HG03442 (cell line): ENCODE results near the gene MTRR.

Source experiments
- ATAC-seq: cut with Tn5 transposase; IDR thresholded peaks from one replicate; pipeline ENCODE4 v1.9.1; 2021; ENCODE audit warnings: mild to moderate bottlenecking, moderate library complexity; ENCODE audit not compliant: unreplicated experiment

The MTRR gene

GRCh38 chr5:7856855-7857254, 12.1 kb upstream of the MTRR start:
- peak; percentile 44 for ATAC-seq

DNA sequence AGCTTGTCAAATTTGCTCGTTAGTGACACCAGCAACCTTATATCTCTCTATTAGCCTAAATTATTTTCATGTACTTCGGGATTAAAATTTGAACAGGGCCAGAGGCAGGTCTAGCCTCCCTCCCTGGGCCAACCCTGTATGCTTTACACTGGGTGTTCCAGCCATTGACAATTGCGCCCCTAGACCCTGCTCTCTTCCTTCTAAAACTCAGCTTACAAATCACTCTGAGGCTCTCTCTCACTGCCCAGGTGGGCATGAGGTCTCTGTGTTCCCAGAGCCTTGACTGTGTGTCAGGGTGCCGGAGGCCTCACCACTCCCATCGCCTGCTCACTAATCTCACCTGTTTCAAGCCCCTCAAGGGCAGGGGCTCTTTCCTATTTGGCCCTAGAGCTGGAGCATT, 11.6 kb upstream of the MTRR start:
- ATAC-seq: no peak

GRCh38 chr5:7857926-7858632, 10.9 kb upstream of the MTRR start:
- no peak for ATAC-seq

DNA sequence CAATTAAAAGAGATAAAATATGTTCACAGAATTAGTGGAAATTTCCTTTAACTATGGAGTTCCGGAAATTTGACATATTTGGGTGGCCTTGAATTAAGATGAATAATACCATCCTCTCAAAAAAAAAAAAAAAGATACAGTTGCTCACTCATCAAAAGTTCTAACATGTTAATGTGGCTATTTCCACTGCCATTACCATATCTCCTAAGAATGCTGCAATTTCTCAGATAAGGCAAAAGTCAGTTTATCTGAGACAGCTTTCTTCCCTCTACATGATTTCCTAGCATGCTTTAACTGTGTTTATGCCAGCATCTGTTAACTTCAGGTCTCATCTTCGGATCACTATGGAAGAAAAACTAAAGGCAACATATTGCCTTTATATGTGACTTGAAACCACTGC, 2.8 kb upstream of the MTRR start:
- ATAC-seq: no peak

GRCh38 chr5:7867260-7867659, 1.7 kb upstream of the MTRR start:
- no peak for ATAC-seq

GRCh38 chr5:7868427-7868772, 548 bp upstream of the MTRR start:
- no peak for ATAC-seq

DNA sequence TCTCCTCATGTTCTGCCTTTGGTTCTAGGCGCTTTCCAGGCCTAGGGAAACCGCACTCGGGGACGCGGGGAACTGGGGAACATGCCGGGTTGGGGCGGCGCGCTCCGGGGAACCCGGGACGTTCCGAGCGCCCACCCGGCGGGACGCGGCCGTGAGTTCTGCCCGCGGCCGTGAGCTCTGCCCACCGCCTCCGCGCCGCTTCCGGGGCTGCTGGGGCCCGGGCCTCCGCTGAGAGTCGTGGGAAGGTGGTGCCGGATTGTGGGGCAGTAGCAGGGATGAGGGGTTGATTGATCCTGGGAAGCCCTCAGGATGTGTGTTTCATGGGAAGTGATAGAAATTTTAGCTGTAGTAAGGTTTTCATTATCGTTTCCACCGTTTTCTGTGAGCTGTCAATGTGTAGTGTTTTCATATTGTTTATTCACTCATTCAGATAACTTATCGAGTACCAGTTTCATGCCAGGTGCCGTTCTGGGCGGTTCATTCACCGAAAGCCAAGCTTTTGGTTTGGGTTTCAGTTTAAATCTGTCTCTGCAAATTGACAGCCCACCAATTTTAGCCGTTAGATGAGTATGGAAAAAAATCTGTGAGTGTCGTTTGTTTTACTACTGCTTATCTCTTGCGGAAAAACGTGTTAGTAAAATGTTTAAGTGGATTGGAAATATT, 657 bp downstream of the MTRR start:
- ATAC-seq: peak; percentile 17

DNA sequence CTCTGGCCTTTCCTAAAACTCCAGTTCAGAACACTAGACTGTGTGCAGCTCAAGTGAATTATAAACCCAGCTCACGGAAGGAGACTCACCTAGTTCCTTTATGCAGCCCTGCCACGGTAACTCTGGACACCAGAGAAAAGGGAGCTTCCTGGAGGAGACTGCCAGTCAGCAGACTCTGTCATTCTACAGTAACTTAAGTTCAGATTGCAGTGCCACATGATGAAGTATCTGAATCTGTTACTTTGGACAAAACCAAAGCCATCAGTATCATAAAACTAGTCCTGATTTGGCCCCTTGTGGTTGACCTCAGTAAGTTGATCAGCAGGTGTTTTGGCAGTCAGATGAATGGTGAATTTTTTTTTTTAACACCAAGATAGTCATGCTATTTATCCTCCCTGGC, 2.7 kb downstream of the MTRR start:
- ATAC-seq: peak; percentile 23

DNA sequence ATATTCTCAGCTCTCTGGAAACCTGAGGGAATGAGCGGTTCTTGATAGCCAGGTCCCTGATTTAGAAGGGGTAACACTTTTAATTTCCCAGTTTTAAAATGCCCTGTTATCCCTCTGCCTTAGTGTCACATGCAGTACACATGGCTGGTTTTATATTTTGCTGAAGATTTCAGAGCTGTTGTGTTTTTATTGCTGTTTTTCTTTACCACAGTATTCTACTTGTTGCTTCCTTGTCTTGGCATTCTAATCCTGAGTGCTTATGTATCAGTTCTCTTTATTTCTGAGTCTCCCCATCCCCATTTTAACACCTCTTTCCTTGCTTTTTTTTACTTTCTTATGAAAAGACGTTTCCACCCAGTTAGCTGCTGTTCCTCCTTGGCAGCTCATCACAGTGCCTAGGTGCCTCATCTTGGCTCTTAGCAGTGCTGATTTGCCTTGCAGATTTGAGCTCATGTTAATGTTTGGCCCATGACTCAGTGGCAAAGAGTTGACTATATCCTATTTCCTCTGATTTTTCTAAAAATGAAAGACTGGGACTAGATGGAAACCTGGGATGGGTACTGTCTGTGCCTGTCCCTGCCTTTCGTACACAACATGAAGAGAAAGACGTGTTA, 3.7 kb downstream of the MTRR start:
- ATAC-seq: no peak

DNA sequence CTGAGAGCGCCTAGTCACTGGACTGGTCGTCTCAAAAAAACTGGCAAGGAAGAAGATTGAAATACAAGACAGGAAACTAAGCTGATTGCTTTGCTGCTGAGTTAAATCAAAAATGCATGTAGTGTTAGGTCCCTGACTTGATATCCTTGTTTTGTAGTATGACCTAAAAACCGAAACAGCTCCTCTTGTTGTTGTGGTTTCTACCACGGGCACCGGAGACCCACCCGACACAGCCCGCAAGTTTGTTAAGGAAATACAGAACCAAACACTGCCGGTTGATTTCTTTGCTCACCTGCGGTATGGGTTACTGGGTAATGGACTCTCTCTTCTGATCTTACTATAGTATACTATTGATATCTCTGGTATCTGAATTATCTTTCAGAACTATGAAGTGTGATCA, 4.3 kb downstream of the MTRR start:
- ATAC-seq: no peak

DNA sequence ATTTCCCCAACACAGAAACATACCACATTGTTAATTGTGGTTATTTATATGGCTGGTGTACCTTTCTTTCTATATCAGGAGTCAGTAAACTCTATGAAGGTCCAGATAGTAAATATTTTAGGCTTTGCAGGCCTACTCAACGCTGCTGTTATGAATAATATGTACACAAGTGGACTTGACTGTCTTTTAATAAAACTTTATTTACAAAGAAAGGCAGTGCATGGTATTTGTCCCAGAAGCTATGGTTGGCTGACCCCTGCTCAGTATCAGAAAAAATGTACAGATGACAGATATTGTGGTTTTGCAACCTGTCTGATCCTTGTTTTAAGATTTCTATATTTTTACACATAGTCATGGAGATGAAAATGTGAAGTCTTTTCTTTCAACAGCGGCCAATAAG, 5.7 kb downstream of the MTRR start:
- ATAC-seq: no peak

DNA sequence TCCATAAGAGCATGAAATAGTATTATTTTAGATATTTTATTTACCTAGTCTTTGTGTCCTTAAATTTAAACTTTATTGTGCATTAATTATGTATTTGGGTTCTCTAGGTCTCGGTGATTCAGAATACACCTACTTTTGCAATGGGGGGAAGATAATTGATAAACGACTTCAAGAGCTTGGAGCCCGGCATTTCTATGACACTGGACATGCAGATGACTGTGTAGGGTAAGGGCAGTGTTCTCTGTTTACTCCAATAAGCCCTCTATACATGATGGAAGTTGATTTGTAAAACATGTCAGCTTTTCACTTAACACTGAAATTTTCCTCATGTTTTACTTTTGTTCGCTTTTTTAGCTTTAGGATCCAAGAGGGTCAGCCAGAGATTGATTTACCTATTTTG, 6.2 kb downstream of the MTRR start:
- ATAC-seq: no peak

DNA sequence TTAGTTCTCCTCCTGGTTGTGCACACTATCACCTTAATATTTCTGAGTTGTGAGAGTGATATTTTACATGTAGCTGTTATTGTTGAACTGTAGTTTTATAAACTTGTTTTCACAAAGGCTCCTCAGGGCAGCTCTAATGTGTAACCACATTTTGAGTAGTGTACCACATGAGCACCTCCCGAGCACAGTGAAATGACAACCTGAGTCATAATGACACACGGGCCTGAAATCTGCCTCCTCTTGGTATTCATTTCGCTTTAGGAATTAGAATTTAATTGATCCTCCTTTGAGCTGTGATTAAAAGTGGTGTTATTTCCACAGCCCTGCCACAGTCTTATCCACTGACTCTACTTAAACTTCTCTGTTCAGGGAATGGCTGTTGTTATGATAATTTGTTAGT, 7.9 kb downstream of the MTRR start:
- ATAC-seq: peak; percentile 69

GRCh38 chr5:7877851-7878250, 8.9 kb downstream of the MTRR start:
- no peak for ATAC-seq

DNA sequence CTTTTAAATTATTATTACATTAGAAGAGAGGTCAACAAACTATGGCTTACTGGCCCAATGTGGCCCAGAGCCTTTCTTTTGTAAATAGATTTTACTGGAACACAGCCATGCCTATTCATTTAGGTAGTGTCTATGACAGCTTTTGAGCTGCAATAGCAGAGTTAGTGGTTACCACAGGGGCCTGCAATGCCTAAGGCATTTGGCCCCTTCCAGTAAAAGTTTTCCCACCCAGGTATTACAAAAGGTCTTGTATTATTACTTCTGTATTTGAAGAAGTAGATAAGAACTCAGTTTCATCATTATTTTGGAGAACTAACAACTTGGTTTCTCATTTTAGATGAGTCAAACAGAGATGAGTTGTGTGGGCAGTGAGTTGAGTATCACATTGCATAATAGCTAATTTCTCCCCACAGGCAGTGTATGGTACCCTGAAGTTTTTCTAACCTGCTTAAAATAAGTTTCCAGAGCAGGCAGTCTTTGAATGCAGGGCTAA, 9.5 kb downstream of the MTRR start:
- peak; percentile 93 for ATAC-seq

GRCh38 chr5:7881091-7881490, 12.1 kb downstream of the MTRR start:
- no peak for ATAC-seq

DNA sequence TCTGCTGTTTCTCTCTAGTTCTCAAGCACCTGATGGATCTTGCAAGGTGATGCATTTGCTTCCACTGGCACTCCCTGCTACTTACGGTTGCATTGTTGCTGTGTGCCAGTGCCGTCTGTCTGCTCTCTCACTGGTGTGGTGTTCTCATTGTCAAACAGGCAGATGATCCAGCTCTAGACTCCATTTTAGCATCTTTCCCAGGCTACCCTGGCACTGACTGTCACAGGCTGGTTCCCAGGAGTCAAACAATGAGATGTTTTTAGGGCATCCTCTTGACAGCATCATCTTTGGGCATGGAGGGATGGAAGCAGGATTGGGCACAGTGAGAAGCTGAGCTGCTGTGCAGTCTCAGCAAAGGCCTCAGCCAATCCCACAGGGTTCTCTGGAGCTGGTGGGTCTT, 12.9 kb downstream of the MTRR start:
- no peak for ATAC-seq

- no peak for ATAC-seq
Measured at GRCh38 chr5:7882926-7883325, 14.0 kb downstream of the MTRR start.

DNA sequence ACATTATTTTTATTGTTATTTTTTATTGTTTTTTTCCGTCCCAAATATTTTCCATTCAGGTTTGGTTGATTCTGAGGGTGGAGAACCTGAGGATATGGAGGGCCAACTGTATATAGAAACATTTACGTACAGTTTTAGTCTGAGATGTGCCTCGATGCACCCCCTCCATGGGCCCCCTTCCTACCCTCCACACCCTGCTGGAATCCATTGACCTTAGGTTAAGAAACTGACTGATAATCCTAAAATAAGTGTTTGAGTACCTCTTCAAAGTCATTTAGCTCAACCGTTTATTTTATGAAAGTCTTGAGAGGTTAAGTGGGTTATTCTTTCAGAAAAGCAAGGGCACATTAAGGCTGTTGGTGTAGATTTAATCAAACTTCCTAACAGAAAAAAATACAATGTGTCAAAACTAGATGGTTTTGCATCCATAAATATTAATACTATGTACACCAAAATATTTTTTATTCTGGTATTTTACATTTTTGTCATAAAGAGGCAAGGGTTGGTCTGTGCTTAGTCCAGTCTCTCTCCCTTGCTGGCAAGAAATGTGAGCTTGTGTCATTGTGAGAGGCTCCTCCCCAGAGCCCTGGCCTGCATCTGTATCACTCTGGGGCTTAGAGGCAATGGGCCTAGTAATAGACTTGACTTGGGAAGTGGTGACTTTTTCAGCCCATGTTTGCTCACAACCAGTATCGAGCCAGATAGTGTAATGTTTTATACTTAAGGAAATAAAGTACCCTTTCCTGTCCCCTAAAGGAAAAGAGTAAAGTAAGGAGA, 15.7 kb downstream of the MTRR start:
- no peak for ATAC-seq

DNA sequence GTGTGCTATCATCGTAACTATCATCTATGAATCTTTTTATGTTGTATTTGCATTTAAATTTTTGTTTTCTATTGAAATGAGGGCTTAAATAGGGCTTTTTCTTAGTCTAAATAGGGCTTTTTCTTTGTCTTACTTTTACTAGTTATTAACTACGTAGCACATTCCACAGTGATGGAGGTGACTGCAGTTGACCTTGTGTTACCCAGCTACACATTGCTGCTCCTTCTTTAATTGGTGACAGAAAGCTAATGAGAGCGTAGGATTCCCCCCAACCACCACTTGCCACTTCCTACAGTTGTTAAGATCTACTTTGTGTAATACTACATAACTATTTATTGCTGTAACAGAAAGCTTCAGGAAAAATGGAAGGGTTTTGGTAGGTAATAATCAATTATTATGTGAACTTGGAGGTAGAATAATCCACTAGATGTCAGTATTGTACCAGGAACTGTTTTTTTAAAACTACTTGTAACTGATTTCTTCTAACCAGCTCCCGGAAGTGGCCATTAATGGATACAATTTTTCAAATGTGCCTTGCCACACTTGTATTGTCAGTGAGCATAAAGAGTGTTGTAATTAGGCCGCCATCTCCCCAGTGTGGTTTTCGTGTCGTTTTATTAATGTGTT, 18.0 kb downstream of the MTRR start:
- ATAC-seq: no peak

DNA sequence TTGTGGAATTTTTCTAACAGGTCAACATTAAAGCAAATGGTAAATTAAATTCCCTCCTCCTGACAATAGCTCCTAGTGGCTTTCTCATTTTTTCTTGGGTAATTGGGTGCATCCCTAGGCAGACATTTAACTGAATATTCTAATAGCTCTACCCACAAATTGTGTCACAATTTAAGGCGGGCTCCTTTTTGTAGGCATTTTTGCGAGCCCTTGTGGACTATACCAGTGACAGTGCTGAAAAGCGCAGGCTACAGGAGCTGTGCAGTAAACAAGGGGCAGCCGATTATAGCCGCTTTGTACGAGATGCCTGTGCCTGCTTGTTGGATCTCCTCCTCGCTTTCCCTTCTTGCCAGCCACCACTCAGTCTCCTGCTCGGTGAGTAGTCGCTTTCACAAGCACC, 20.0 kb downstream of the MTRR start:
- ATAC-seq: no peak
